HCT116 (cell line): Measurements from ENCODE around the gene FGF1. TPM values are rescaled to one million over a fixed set of nuclear protein-coding genes. Genes with fewer than 3 reads are reported as not detected.

Source experiments
- ATAC-seq: fragments of 200-7000 bp; cut with Tn5 transposase; 2 replicates; pipeline ENCODE4 v1.9.1; 2020; ENCODE audit warnings: mild to moderate bottlenecking, moderate library complexity
- BruUV-seq: library from RNA; stranded (reverse); fragments of 400-500 nt; replicated peaks from 2 replicates; lab custom pipeline; 2021; lab: Mats Ljungman, UMichigan
- CTCF ChIA-PET: fragments of 300-600 bp; sonication (Branson Sonifier 250); formaldehyde crosslinking; loops from one replicate; lab custom pipeline; 2021; ENCODE audit warnings: antibody characterized with exemption; lab: Charles Lee
- POLR2A ChIA-PET: fragments of 300-600, 350-600 bp; sonication (Branson Sonifier 250); formaldehyde crosslinking; loops from one replicate; lab custom pipeline; 2021; ENCODE audit warnings: antibody characterized with exemption; lab: Charles Lee
- RAD21 ChIA-PET, 2 experiments: fragments of 300-600 bp; sonication (Branson Sonifier 250); formaldehyde crosslinking; loops; one replicate each; lab custom pipeline; 2023; ENCODE audit warnings: low total read pairs in 2 of 2; ENCODE audit not compliant: uncharacterized antibody in 2 of 2, unreplicated experiment in 2 of 2, low non-redundant PET in 1 of 2; lab: Charles Lee
- DNase-seq: peaks from one replicate; pipeline ENCODE4 v3.0.0-alpha.2; 2010; ENCODE audit warnings: low read depth, low spot score
- H2AFZ ChIP-seq: fragments of 200-600 bp; shearing (Covaris generic), sonication (generic); 2 replicates; pipeline ENCODE4 v1.6.1; 2017; ENCODE audit warnings: low read depth, mixed run types, mixed read lengths, antibody characterized with exemption, low read length; ENCODE audit not compliant: poor library complexity, severe bottlenecking
- H3K27ac ChIP-seq: 2 replicates; pipeline ENCODE4 v1.5.1; 2012; ENCODE audit warnings: low read depth, low read length
- H3K27me3 ChIP-seq: fragments of 200-600 bp; sonication (generic); 2 replicates; pipeline ENCODE4 v1.6.1; 2016; ENCODE audit warnings: mixed run types, low read length, mixed read lengths; ENCODE audit not compliant: insufficient read depth
- H3K36me3 ChIP-seq, 2 experiments: fragments of 200-500 bp in 1 of 2; fragments of 200-600 bp in 1 of 2; sonication (Bioruptor generic) in 1 of 2; sonication (generic) in 1 of 2; 2 replicates each; pipeline versions ENCODE4 v1.5.1 to v1.6.1; 2014 to 2016; ENCODE audit warnings: low read length in 2 of 2, inconsistent platforms in 1 of 2, mixed read lengths in 1 of 2, mixed run types in 1 of 2; ENCODE audit not compliant: insufficient read depth in 2 of 2, control insufficient read depth in 1 of 2
- H3K4me1 ChIP-seq, 2 experiments: fragments of 200-600 bp in 1 of 2; sonication (generic) in 1 of 2; 2 replicates each; pipeline versions ENCODE4 v1.5.1 to v1.6.1; 2012 to 2017; ENCODE audit warnings: low read length in 2 of 2, inconsistent platforms in 1 of 2, mild to moderate bottlenecking in 1 of 2, mixed read lengths in 1 of 2, mixed run types in 1 of 2, moderate library complexity in 1 of 2; ENCODE audit not compliant: insufficient read depth in 2 of 2, control insufficient read depth in 1 of 2
- H3K4me2 ChIP-seq: fragments of 200-600 bp; sonication (generic); 2 replicates; pipeline ENCODE4 v1.6.1; 2017; ENCODE audit warnings: mixed run types, low read length, mixed read lengths
- H3K4me3 ChIP-seq, 2 experiments: fragments of 200-600 bp in 1 of 2; sonication (generic) in 1 of 2; replicated peaks in 1 of 2; 2 replicates each; pipeline ENCODE4 v1.5.1; 2011 to 2016; ENCODE audit warnings: low read length in 2 of 2, control low read depth in 1 of 2, low read depth in 1 of 2, mild to moderate bottlenecking in 1 of 2, mixed read lengths in 1 of 2, mixed run types in 1 of 2
- H3K79me2 ChIP-seq: fragments of 200-600 bp; sonication (generic); 2 replicates; pipeline ENCODE4 v1.6.1; 2017; ENCODE audit warnings: mild to moderate bottlenecking, mixed run types, low read length, moderate library complexity, mixed read lengths; ENCODE audit not compliant: insufficient read depth
- H3K9ac ChIP-seq: fragments of 200-600 bp; sonication (generic); 2 replicates; pipeline ENCODE4 v1.6.1; 2016; ENCODE audit warnings: low read length, mixed read lengths
- H3K9me2 ChIP-seq: fragments of 200-600 bp; sonication (generic), shearing (Covaris generic); 2 replicates; pipeline ENCODE4 v1.6.1; 2017; ENCODE audit warnings: mixed run types, mild to moderate bottlenecking, moderate library complexity; ENCODE audit not compliant: insufficient read depth
- H3K9me3 ChIP-seq, 2 experiments: fragments of 200-500 bp in 1 of 2; fragments of 200-600 bp in 1 of 2; sonication (Bioruptor generic) in 1 of 2; sonication (generic) in 1 of 2; 2 replicates each; pipeline ENCODE4 v1.6.1; 2014 to 2017; ENCODE audit warnings: low read length in 2 of 2, mixed read lengths in 2 of 2, inconsistent platforms in 1 of 2, low read depth in 1 of 2, mild to moderate bottlenecking in 1 of 2, mixed run types in 1 of 2, moderate library complexity in 1 of 2; ENCODE audit not compliant: control insufficient read depth in 1 of 2, insufficient read depth in 1 of 2
- H4K20me1 ChIP-seq: fragments of 200-600 bp; sonication (generic), shearing (Covaris generic); 2 replicates; pipeline ENCODE4 v1.6.1; 2017; ENCODE audit warnings: mixed run types, mild to moderate bottlenecking, moderate library complexity; ENCODE audit not compliant: insufficient read depth
- CBX3 ChIP-seq: IDR thresholded peaks from 2 replicates; pipeline ENCODE4 v1.6.1; 2012; ENCODE audit warnings: low read depth
- CEBPB ChIP-seq: IDR thresholded peaks from 2 replicates; pipeline ENCODE4 v1.6.1; 2012; ENCODE audit warnings: low read depth
- EGR1 ChIP-seq: IDR thresholded peaks from 2 replicates; pipeline ENCODE4 v1.6.1; 2012; ENCODE audit warnings: low read depth
- ELF1 ChIP-seq: IDR thresholded peaks from 2 replicates; pipeline ENCODE4 v1.6.1; 2012; ENCODE audit warnings: low read depth, borderline replicate concordance
- EZH2 ChIP-seq: fragments of 200-600 bp; sonication (generic); IDR thresholded peaks from 2 replicates; pipeline ENCODE4 v1.6.1; 2017; ENCODE audit warnings: antibody characterized with exemption, mixed run types
- EZH2phosphoT487 ChIP-seq: fragments of 200-600 bp; IDR thresholded peaks from 2 replicates; pipeline ENCODE4 v1.6.1; 2018; ENCODE audit warnings: antibody characterized with exemption, borderline replicate concordance
- FOSL1 ChIP-seq: IDR thresholded peaks from 2 replicates; pipeline ENCODE4 v1.6.1; 2012; ENCODE audit warnings: low read depth
- JUND ChIP-seq: IDR thresholded peaks from 2 replicates; pipeline ENCODE4 v1.6.1; 2012
- POLR2AphosphoS5 ChIP-seq: IDR thresholded peaks from 2 replicates; pipeline ENCODE4 v1.6.1; 2011; ENCODE audit warnings: mild to moderate bottlenecking, low read depth, low read length, moderate library complexity
- RAD21 ChIP-seq: IDR thresholded peaks from 2 replicates; pipeline ENCODE4 v1.6.1; 2012; ENCODE audit warnings: low read depth, mild to moderate bottlenecking
- SIN3A ChIP-seq: IDR thresholded peaks from 2 replicates; pipeline ENCODE4 v1.6.1; 2012; ENCODE audit warnings: low read depth
- SP1 ChIP-seq: IDR thresholded peaks from 2 replicates; pipeline ENCODE4 v1.6.1; 2012; ENCODE audit warnings: low read depth
- SRF ChIP-seq: IDR thresholded peaks from 2 replicates; pipeline ENCODE4 v1.6.1; 2012; ENCODE audit warnings: low read depth
- TCF7L2 ChIP-seq: IDR thresholded peaks from 2 replicates; pipeline ENCODE4 v1.7.0; 2011; ENCODE audit warnings: borderline replicate concordance, inconsistent platforms; ENCODE audit not compliant: insufficient read depth, insufficient read length; ENCODE audit errors: extremely low read depth
- YY1 ChIP-seq: IDR thresholded peaks from 2 replicates; pipeline ENCODE4 v1.6.1; 2011; ENCODE audit warnings: low read length, low read depth, moderate library complexity, mild to moderate bottlenecking; ENCODE audit not compliant: insufficient replicate concordance; ENCODE audit errors: extremely low read depth
- ZNF274 ChIP-seq: fragments of 200-500 bp; sonication (Bioruptor generic); IDR thresholded peaks from 2 replicates; pipeline ENCODE4 v1.6.1; 2014; ENCODE audit warnings: mild to moderate bottlenecking, low read depth, low read length, inconsistent platforms
- intact Hi-C: fragments of 100-400 bp; cut with micrococcal nuclease; formaldehyde crosslinking; loops from 2 replicates; pipeline ENCODE4 v1.10.0; 2022
- total RNA-seq: library from RNA; stranded (reverse); gene quantifications from one replicate; pipeline ENCODE4 v1.2.1, GENCODE V29; 2021; ENCODE audit not compliant: unreplicated experiment
- TF ChIP-seq, protein P1 (sequence below): IDR thresholded peaks from 2 replicates; pipeline ENCODE4 v1.6.1; 2012
- TF ChIP-seq, protein P2 (sequence below): IDR thresholded peaks from 2 replicates; pipeline ENCODE4 v1.6.1; 2012; ENCODE audit warnings: low read depth
- TF ChIP-seq, protein P3 (sequence below): IDR thresholded peaks from 2 replicates; pipeline ENCODE4 v1.6.1; 2012

Gene FGF1
- total RNA-seq, 1 experiment from 2014 or later = not detected

DNA sequence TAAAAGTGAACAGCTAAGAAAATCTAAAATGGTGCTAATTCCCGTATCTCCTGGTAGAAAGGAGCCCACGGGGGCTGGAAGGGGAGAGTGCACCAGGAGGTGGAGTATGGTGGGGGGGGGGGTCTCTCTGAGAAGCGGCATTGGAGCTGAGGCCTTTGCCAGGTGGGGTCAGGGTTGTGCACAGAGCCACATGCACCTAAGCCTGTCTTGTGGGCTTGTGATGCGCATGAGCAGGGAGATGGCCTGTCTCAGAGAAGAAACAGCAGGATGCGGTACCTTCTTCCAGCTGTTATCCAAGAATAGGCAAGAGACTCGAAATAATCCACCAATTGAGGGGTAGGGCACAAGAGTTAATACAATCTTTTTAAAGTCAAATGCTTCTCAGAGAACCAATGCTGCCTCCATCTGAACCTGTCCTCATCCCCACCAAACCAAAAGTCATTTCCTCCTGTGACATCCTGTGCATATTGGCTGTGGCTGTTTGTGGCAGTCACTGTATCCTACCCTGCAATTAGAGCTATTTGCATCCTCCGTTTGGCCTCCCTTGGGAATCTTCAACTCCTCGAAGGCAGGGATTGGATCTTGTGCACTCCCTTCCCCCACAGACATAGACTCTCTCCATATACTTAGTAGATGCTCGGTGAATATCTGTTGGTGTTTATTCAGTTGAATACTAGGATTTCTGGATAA lies 45.4 kb downstream of the FGF1 start:
- intact Hi-C loops = no loop called here
- Histone ChIP-seq H3K4me3 (no peak overlapping the region), H4K20me1 (no peaks in the 10 kb centered on the region), H3K4me2 (no peak overlapping the region), H3K4me1 (peaks cover 19 to 28% of the 10 kb centered on the region in 2 experiments), H3K79me2 (no peaks in the 10 kb centered on the region), H3K9me2 (no peaks in the 10 kb centered on the region), H2AFZ (no peak overlapping the region), H3K9ac (no peak overlapping the region), H3K36me3 (no peaks in the 10 kb centered on the region)
- DNase-seq (no peak), ATAC-seq (no peak)
- ChIA-PET CTCF (no interaction called here), POLR2A (no interaction called here)
- TF ChIP-seq RAD21 (no peak), EGR1 (no peak)
- TF ChIP-seq, all 23 proteins: peak for 0
- H3K27ac ChIP-seq = no peak overlapping the region
- no TSS peak for BruUV-seq
- H3K27me3 ChIP-seq = no peaks in the 10 kb centered on the region
- RAD21 ChIA-PET = no interaction called here
- H3K9me3 ChIP-seq = no peaks in the 10 kb centered on the region

DNA sequence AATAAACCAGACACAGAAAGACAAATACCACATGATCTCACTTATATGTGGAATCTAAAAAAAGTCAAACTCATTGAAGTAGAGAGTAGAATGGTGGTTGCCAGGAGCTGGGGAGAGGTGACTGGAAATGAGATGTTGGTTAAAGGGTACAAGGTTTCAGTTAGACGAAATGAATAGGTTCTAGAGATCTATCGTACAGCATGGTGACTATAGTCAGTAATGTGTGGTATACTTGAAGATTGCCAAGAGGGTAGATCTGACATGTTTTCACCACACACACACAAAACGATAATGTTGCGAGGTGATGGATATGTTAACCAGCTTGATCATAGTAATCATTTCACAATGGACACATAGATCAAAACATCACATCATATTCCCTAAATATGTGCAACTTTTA lies 46.4 kb downstream of the FGF1 start:
- RAD21 ChIA-PET = no interaction called here
- H3K4me1 ChIP-seq = peaks cover 12 to 18% of the 10 kb centered on the region in 2 experiments
- H2AFZ ChIP-seq = no peak overlapping the region
- CTCF ChIA-PET = no interaction called here
- no peak for ATAC-seq
- H3K9me2 ChIP-seq = no peaks in the 10 kb centered on the region
- no peak overlapping the region for H3K4me3 ChIP-seq
- no peak overlapping the region for H3K27ac ChIP-seq
- intact Hi-C loops = no loop called here
- POLR2A ChIA-PET = no interaction called here
- no peaks in the 10 kb centered on the region for H3K79me2 ChIP-seq
- no peaks in the 10 kb centered on the region for H3K36me3 ChIP-seq
- H3K4me2 ChIP-seq = no peak overlapping the region
- no peaks in the 10 kb centered on the region for H3K27me3 ChIP-seq
- H3K9ac ChIP-seq = no peak overlapping the region
- BruUV-seq = no TSS peak
- H3K9me3 ChIP-seq = no peaks in the 10 kb centered on the region
- no peaks in the 10 kb centered on the region for H4K20me1 ChIP-seq
- DNase-seq = no peak
- TF ChIP-seq, protein P1, sequence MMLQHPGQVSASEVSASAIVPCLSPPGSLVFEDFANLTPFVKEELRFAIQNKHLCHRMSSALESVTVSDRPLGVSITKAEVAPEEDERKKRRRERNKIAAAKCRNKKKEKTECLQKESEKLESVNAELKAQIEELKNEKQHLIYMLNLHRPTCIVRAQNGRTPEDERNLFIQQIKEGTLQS = no peak
- TF ChIP-seq EZH2phosphoT487 (no peak), CBX3 (no peak), TCF7L2 (no peak), POLR2AphosphoS5 (no peak), EZH2 (no peak), CEBPB (no peak), YY1 (no peak), SP1 (no peak), SRF (no peak), ELF1 (no peak), JUND (no peak), SIN3A (no peak), ZNF274 (no peak), FOSL1 (no peak), EGR1 (no peak)
- TF ChIP-seq, protein P2, sequence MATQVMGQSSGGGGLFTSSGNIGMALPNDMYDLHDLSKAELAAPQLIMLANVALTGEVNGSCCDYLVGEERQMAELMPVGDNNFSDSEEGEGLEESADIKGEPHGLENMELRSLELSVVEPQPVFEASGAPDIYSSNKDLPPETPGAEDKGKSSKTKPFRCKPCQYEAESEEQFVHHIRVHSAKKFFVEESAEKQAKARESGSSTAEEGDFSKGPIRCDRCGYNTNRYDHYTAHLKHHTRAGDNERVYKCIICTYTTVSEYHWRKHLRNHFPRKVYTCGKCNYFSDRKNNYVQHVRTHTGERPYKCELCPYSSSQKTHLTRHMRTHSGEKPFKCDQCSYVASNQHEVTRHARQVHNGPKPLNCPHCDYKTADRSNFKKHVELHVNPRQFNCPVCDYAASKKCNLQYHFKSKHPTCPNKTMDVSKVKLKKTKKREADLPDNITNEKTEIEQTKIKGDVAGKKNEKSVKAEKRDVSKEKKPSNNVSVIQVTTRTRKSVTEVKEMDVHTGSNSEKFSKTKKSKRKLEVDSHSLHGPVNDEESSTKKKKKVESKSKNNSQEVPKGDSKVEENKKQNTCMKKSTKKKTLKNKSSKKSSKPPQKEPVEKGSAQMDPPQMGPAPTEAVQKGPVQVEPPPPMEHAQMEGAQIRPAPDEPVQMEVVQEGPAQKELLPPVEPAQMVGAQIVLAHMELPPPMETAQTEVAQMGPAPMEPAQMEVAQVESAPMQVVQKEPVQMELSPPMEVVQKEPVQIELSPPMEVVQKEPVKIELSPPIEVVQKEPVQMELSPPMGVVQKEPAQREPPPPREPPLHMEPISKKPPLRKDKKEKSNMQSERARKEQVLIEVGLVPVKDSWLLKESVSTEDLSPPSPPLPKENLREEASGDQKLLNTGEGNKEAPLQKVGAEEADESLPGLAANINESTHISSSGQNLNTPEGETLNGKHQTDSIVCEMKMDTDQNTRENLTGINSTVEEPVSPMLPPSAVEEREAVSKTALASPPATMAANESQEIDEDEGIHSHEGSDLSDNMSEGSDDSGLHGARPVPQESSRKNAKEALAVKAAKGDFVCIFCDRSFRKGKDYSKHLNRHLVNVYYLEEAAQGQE = no peak
- TF ChIP-seq, protein P3, sequence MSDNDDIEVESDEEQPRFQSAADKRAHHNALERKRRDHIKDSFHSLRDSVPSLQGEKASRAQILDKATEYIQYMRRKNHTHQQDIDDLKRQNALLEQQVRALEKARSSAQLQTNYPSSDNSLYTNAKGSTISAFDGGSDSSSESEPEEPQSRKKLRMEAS = no peak
